Esophagus (tissue), 2 donors: Measurements from ENCODE around the gene MSTO1. TPM values are rescaled to one million over a fixed set of nuclear protein-coding genes. Genes with fewer than 3 reads are reported as not detected.
"Not testable (repeated sequence)": the region's sequence is repeated elsewhere in the genome, so short reads cannot be mapped to it uniquely, and the experiment has no call there.

Source experiments
- H3K27ac ChIP-seq, 2 donors: one replicate each; pipeline ENCODE4 v1.5.1; 2013; ENCODE audit warnings: low read depth in 2 of 2, mild to moderate bottlenecking in 2 of 2, inconsistent platforms in 1 of 2, low read length in 1 of 2, moderate library complexity in 1 of 2
- H3K27me3 ChIP-seq, 2 donors: one replicate each; pipeline ENCODE4 v1.6.1; 2013; ENCODE audit warnings: low read length in 2 of 2, control low read depth in 1 of 2, mild to moderate bottlenecking in 1 of 2; ENCODE audit not compliant: insufficient read depth in 2 of 2, control insufficient read depth in 1 of 2
- H3K36me3 ChIP-seq, 2 donors: one replicate each; pipeline ENCODE4 v1.6.1; 2013; ENCODE audit warnings: low read length in 1 of 2; ENCODE audit not compliant: control insufficient read depth in 2 of 2, insufficient read depth in 2 of 2
- H3K4me1 ChIP-seq, 2 donors: one replicate each; pipeline ENCODE4 v1.6.1; 2013; ENCODE audit warnings: low read length in 1 of 2; ENCODE audit not compliant: control insufficient read depth in 2 of 2, insufficient read depth in 2 of 2
- H3K4me3 ChIP-seq, 2 donors: one replicate each; pipeline ENCODE4 v1.5.1; 2013; ENCODE audit warnings: low read length in 2 of 2, mild to moderate bottlenecking in 2 of 2, low read depth in 1 of 2, moderate library complexity in 1 of 2
- H3K9me3 ChIP-seq, 2 donors: one replicate each; pipeline ENCODE4 v1.6.1; 2013; ENCODE audit warnings: mild to moderate bottlenecking in 2 of 2, low read depth in 1 of 2, low read length in 1 of 2, moderate library complexity in 1 of 2; ENCODE audit not compliant: control insufficient read depth in 2 of 2, insufficient read depth in 1 of 2
- whole genome bisulfite sequencing, 2 donors: extraction: QIAGEN DNeasy Blood & Tissue Kit; methylation state at CpG; one replicate each; pipeline ENCODE4 v1.1.7; 2013; 5-methylcytosine and 5-hydroxymethylcytosine counted together
- polyA plus RNA-seq, 2 donors: library from polyadenylated mRNA; stranded (reverse); fragments of 200-250 nt; gene quantifications; one replicate each; pipeline ENCODE4 v1.2.3, GENCODE V29; 2013
- donor health status: healthy with polysubstance abuse.
- donor health status: Bipolar disorder and iron deficiency.

MSTO1 gene
- polyA plus RNA-seq, 2 donors = 18.5 to 27.6 TPM

- 87 to 92% methylated on average over 5 to 6 of the region's 6 CpGs for WGBS, 2 donors
- not testable (repeated sequence) for H3K4me3 ChIP-seq, H3K27me3 ChIP-seq, H3K4me1 ChIP-seq, H3K27ac ChIP-seq, H3K9me3 ChIP-seq, H3K36me3 ChIP-seq
Measured at GRCh38 chr1:155583846-155584245, 26.2 kb upstream of the MSTO1 start.

- WGBS, 2 donors = 60 to 100% methylated on average over 1 to 2 of the region's 3 CpGs
- H3K4me3 ChIP-seq, H3K9me3 ChIP-seq, H3K27me3 ChIP-seq, H3K27ac ChIP-seq, H3K4me1 ChIP-seq, H3K36me3 ChIP-seq: not testable (repeated sequence)
Measured at GRCh38 chr1:155589282-155589681, 20.7 kb upstream of the MSTO1 start.

GRCh38 chr1:155590516-155591247, 19.3 kb upstream of the MSTO1 start:
- not testable (repeated sequence) for H3K36me3 ChIP-seq, H3K27me3 ChIP-seq, H3K4me1 ChIP-seq, H3K4me3 ChIP-seq, H3K9me3 ChIP-seq, H3K27ac ChIP-seq
- WGBS, 2 donors = 87 to 94% methylated on average over 20 of the region's 20 CpGs

- Histone ChIP-seq H3K27ac (no peak overlapping the region), H3K36me3 (no peaks in the 10 kb centered on the region), H3K4me1 (no peaks in the 10 kb centered on the region), H3K9me3 (no peaks in the 10 kb centered on the region), H3K4me3 (no peak overlapping the region), H3K27me3 (no peaks in the 10 kb centered on the region)
- WGBS, 2 donors = 38 to 41% methylated on average over 6 of the region's 6 CpGs
Measured at GRCh38 chr1:155591770-155592169, 18.2 kb upstream of the MSTO1 start.

GRCh38 chr1:155595877-155596474, 14.0 kb upstream of the MSTO1 start:
- not testable (repeated sequence) for H3K27me3 ChIP-seq, H3K9me3 ChIP-seq, H3K4me3 ChIP-seq, H3K36me3 ChIP-seq, H3K27ac ChIP-seq, H3K4me1 ChIP-seq
- WGBS, 2 donors = 65 to 67% methylated on average over 3 of the region's 3 CpGs

GRCh38 chr1:155596864-155597263, 13.2 kb upstream of the MSTO1 start:
- H3K4me3 ChIP-seq = no peak overlapping the region
- H3K27me3 ChIP-seq = no peaks in the 10 kb centered on the region
- no peaks in the 10 kb centered on the region for H3K36me3 ChIP-seq
- H3K9me3 ChIP-seq = no peaks in the 10 kb centered on the region
- 97 to 98% methylated on average over 5 of the region's 5 CpGs for WGBS, 2 donors
- no peaks in the 10 kb centered on the region for H3K4me1 ChIP-seq
- H3K27ac ChIP-seq = no peak overlapping the region

GRCh38 chr1:155598842-155599331, 11.1 kb upstream of the MSTO1 start:
- H3K4me3 ChIP-seq = no peak overlapping the region
- H3K36me3 ChIP-seq = no peaks in the 10 kb centered on the region
- no peak overlapping the region for H3K27ac ChIP-seq
- H3K9me3 ChIP-seq = no peaks in the 10 kb centered on the region
- WGBS, 2 donors = 12 to 15% methylated on average over 12 of the region's 12 CpGs
- H3K4me1 ChIP-seq = no peaks in the 10 kb centered on the region
- no peaks in the 10 kb centered on the region for H3K27me3 ChIP-seq

GRCh38 chr1:155599828-155600572, 10.0 kb upstream of the MSTO1 start:
- not testable (repeated sequence) for H3K27me3 ChIP-seq, H3K9me3 ChIP-seq, H3K4me1 ChIP-seq, H3K27ac ChIP-seq, H3K36me3 ChIP-seq, H3K4me3 ChIP-seq
- 32 to 47% methylated on average over 11 to 12 of the region's 12 CpGs for WGBS, 2 donors

GRCh38 chr1:155607708-155608107, 2.3 kb upstream of the MSTO1 start:
- WGBS, 2 donors = 81 to 84% methylated on average over 7 of the region's 7 CpGs
- peaks cover 3 to 4% of the 10 kb centered on the region in 2 donors for H3K36me3 ChIP-seq
- H3K4me3 ChIP-seq = no peak overlapping the region
- no peaks in the 10 kb centered on the region for H3K4me1 ChIP-seq
- H3K27ac ChIP-seq = no peak overlapping the region
- H3K9me3 ChIP-seq = no peaks in the 10 kb centered on the region
- H3K27me3 ChIP-seq = no peaks in the 10 kb centered on the region
